Progenitor cell of endocrine pancreas (in vitro differentiated cells): ENCODE measurements around the gene SORCS2. TPM values are rescaled to one million over a fixed set of nuclear protein-coding genes. Genes with fewer than 3 reads are reported as not detected.

Experiments
- DNase-seq: peaks from one replicate; pipeline ENCODE4 v3.0.0; 2021; ENCODE audit warnings: low spot score; ENCODE audit not compliant: unreplicated experiment
- H3K27ac Mint-ChIP-seq: 2 replicates; pipeline ENCODE4 v1.8.0; 2021; ENCODE audit warnings: mild to moderate bottlenecking, moderate library complexity, mixed read lengths
- H3K27me3 Mint-ChIP-seq: 2 replicates; pipeline ENCODE4 v1.8.0; 2021; ENCODE audit warnings: mixed read lengths
- H3K36me3 Mint-ChIP-seq: 2 replicates; pipeline ENCODE4 v1.8.0; 2022; ENCODE audit warnings: mixed read lengths; ENCODE audit not compliant: insufficient read depth
- H3K4me1 Mint-ChIP-seq: 2 replicates; pipeline ENCODE4 v1.8.0; 2021; ENCODE audit warnings: low read depth, mixed read lengths
- H3K4me3 Mint-ChIP-seq: 2 replicates; pipeline ENCODE4 v1.8.0; 2021; ENCODE audit warnings: low read depth, mild to moderate bottlenecking, moderate library complexity, mixed read lengths
- H3K9me3 Mint-ChIP-seq: 2 replicates; pipeline ENCODE4 v1.8.0; 2021; ENCODE audit warnings: low read depth, mixed read lengths
- total RNA-seq: library from RNA; stranded (reverse); gene quantifications from 2 replicates; pipeline ENCODE4 v1.2.1, GENCODE V29; 2021
- TF ChIP-seq, protein P1 (sequence below): fragments of 200-600 bp; sonication (generic); IDR thresholded peaks from one replicate; pipeline ENCODE4 v1.5.0; 2021; ENCODE audit warnings: antibody characterized with exemption, mild to moderate bottlenecking; ENCODE audit not compliant: unreplicated experiment

The SORCS2 gene
- total RNA-seq, 1 donor from 2014 or later, result 2.2 TPM

DNA sequence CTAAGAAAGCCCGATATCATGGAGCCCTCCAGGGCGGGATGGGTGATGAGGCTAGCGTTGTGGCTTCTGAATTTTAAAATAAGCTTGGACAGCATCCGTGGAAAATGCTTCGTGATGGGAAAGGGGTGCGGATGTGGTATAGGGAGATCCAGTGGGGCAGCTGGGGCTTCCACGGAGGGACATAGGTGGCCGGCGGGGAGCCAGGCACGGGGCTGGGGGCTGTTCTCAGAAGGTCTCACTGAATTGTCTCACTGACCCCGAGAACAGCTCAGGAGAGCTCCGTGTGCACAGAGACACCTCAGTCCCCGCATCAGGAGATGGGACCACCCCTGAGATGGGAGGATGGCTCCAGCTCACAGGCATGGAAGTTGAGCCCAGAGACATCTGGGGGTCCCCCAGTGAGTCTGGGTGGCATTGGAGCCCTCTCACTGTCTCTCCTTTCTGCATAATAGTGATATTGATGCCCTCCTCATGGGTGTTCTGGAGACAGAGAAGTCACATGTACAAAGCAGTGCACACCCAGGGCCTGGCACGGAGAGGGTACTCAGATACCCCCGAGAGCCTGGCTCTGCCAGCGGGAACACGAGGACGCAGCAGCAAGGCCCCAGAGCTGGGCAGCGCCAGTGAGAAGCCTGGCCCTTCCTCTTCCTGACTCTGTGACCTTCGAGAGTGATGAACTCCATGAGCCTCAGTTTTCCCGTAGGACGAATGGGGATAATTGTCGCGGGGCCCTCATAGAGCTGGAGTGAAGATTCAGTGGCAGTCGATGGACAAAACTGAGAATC lies 313.0 kb downstream of the SORCS2 start:
- Mint-ChIP-seq H3K4me1 (peaks cover 5% of the 10 kb centered on the region), H3K27me3 (peaks cover 18% of the 10 kb centered on the region), H3K9me3 (no peaks in the 10 kb centered on the region), H3K27ac (no peak overlapping the region), H3K4me3 (no peak overlapping the region), H3K36me3 (no peaks in the 10 kb centered on the region)
- TF ChIP-seq, protein P1, sequence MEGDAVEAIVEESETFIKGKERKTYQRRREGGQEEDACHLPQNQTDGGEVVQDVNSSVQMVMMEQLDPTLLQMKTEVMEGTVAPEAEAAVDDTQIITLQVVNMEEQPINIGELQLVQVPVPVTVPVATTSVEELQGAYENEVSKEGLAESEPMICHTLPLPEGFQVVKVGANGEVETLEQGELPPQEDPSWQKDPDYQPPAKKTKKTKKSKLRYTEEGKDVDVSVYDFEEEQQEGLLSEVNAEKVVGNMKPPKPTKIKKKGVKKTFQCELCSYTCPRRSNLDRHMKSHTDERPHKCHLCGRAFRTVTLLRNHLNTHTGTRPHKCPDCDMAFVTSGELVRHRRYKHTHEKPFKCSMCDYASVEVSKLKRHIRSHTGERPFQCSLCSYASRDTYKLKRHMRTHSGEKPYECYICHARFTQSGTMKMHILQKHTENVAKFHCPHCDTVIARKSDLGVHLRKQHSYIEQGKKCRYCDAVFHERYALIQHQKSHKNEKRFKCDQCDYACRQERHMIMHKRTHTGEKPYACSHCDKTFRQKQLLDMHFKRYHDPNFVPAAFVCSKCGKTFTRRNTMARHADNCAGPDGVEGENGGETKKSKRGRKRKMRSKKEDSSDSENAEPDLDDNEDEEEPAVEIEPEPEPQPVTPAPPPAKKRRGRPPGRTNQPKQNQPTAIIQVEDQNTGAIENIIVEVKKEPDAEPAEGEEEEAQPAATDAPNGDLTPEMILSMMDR, result no peak
- no peak for DNase-seq

DNA sequence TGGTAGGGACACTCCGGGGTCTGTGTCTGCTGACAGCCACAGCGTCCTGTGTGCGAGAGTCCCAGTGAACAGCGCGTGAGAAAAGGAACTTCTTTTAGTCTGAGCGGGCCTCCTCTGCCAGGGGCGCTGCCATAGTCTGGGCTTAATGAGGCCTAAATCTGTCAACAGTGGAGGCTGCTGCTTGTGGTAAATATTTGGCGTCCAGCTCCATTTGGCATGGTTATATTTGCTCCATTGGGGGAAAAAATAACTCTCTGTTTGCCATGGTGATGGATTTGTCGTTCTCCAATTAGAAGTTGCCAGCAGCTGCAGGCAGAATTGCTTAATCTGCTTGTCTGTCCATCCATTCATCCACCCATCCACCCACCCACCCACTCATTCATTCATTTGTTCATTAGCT lies 313.8 kb downstream of the SORCS2 start:
- TF ChIP-seq, protein P1, result no peak
- no peak overlapping the region for H3K27ac Mint-ChIP-seq
- peaks cover 5% of the 10 kb centered on the region for H3K4me1 Mint-ChIP-seq
- H3K9me3 Mint-ChIP-seq, result no peaks in the 10 kb centered on the region
- no peaks in the 10 kb centered on the region for H3K36me3 Mint-ChIP-seq
- no peak for DNase-seq
- H3K27me3 Mint-ChIP-seq, result peaks cover 24% of the 10 kb centered on the region
- no peak overlapping the region for H3K4me3 Mint-ChIP-seq

DNA sequence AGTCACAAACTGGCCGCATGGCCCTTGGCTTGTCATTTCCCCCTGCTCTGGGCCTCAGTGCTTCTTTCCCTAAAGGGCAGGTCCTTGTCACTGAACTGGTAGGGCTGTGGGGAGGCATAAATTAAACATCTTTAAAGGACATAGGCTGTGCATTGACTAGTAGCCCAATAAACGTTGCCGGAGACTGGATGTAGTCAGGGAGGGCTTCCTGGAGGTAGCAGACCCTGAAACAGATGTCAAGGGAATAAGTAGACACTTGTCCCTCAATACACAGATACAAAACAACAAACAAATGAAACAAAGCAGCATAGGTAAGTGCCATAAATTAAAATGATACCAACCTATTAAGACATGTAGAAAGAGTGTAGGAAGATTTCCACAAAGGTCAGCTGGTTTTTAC lies 314.2 kb downstream of the SORCS2 start:
- H3K27ac Mint-ChIP-seq, result no peak overlapping the region
- TF ChIP-seq, protein P1, result no peak
- no peak for DNase-seq
- H3K4me1 Mint-ChIP-seq, result peaks cover 5% of the 10 kb centered on the region
- no peak overlapping the region for H3K4me3 Mint-ChIP-seq
- H3K27me3 Mint-ChIP-seq, result peaks cover 23% of the 10 kb centered on the region
- H3K9me3 Mint-ChIP-seq, result no peaks in the 10 kb centered on the region
- H3K36me3 Mint-ChIP-seq, result no peaks in the 10 kb centered on the region

DNA sequence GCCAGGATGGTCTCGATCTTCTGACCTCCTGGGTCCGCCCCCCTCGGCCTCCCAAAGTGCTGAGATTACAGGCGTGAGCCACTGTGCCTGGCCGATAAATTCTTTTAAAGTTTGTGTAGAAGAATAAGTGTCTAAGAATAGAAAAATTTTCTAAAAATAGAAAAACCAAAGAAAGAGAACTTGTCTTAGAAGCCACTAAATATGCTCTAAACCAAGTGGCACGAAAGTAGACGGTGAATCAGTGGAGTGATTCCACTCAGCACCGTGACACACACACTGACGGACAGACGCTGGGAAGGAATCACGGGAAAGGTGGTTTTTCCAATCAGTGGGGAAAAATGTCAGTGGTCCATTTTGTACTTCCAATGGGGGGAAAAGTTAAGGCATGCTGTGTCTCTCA lies 315.0 kb downstream of the SORCS2 start:
- no peaks in the 10 kb centered on the region for H3K36me3 Mint-ChIP-seq
- H3K4me1 Mint-ChIP-seq, result peaks cover 5% of the 10 kb centered on the region
- peaks cover 16% of the 10 kb centered on the region for H3K27me3 Mint-ChIP-seq
- no peak overlapping the region for H3K4me3 Mint-ChIP-seq
- H3K9me3 Mint-ChIP-seq, result no peaks in the 10 kb centered on the region
- DNase-seq, result no peak
- H3K27ac Mint-ChIP-seq, result no peak overlapping the region
- TF ChIP-seq, protein P1, result no peak

DNA sequence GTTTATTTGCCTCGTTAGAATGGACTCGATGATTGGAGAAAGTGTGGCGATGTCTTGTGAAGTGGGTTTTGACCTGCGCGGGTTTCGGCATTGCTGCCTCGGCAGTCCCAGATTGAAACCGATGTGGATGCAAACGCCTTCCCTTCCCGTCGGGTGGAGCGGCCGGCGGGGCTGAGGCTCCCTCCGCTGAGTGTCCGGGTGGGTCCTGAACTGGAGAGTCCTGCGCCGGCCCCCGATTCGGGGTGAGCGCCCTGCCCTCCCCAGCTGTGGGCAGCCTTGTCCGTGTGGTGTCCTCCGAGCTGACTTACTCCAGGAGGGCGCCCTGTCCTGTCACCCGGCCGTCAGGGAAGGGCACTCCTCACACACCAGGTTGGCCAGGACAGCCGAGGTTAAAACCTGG lies 317.7 kb downstream of the SORCS2 start:
- peaks cover 5% of the 10 kb centered on the region for H3K4me1 Mint-ChIP-seq
- H3K9me3 Mint-ChIP-seq, result no peaks in the 10 kb centered on the region
- H3K4me3 Mint-ChIP-seq, result no peak overlapping the region

More for the DNA sequence above, 317.7 kb downstream of the SORCS2 start:
- Mint-ChIP-seq H3K36me3 (no peaks in the 10 kb centered on the region), H3K27ac (no peak overlapping the region), H3K27me3 (peaks cover 8% of the 10 kb centered on the region)
- no peak for DNase-seq
- TF ChIP-seq, protein P1, result no peak
